Breast epithelium (tissue), 4 donors: ENCODE data around the gene FYN. TPM values are rescaled to one million over a fixed set of nuclear protein-coding genes. Genes with fewer than 3 reads are reported as not detected.

Experiments used
- DNase-seq, 2 donors: peaks; one replicate each; pipeline ENCODE4 v3.0.0-alpha.2; 2019; ENCODE audit warnings: low spot score in 2 of 2
- H3K27ac ChIP-seq, 2 donors: fragments of 200-600 bp; sonication (generic) in 1 of 2; one replicate each; pipeline ENCODE4 v1.5.1; 2016 to 2019; ENCODE audit warnings: mild to moderate bottlenecking in 1 of 2
- H3K27me3 ChIP-seq, 2 donors: fragments of 200-600 bp; sonication (generic) in 1 of 2; one replicate each; pipeline versions ENCODE4 v1.5.1 to v1.6.0; 2017 to 2019; ENCODE audit warnings: control low read depth in 1 of 2, mild to moderate bottlenecking in 1 of 2
- H3K36me3 ChIP-seq: fragments of 200-600 bp; one replicate; pipeline ENCODE4 v1.5.1; 2019
- H3K4me1 ChIP-seq, 2 donors: fragments of 200-600 bp; sonication (generic); one replicate each; pipeline ENCODE4 v1.5.1; 2016 to 2019; ENCODE audit warnings: control low read depth in 1 of 2
- H3K4me3 ChIP-seq, 3 donors: fragments of 200-600 bp; sonication (generic); 1 replicate in 2 of 3; 2 replicates in 1 of 3; pipeline ENCODE4 v1.5.1; 2016 to 2019; ENCODE audit warnings: mild to moderate bottlenecking in 3 of 3, moderate library complexity in 2 of 3
- H3K9me3 ChIP-seq, 2 donors: fragments of 200-600 bp; sonication (generic) in 1 of 2; one replicate each; pipeline ENCODE4 v1.5.1; 2016 to 2019; ENCODE audit warnings: control low read depth in 1 of 2
- CTCF ChIP-seq, 3 donors: fragments of 450-650 bp; IDR thresholded peaks; one replicate each; pipeline ENCODE4 v1.5.1; 2016 to 2017; ENCODE audit warnings: antibody characterized with exemption in 3 of 3, mild to moderate bottlenecking in 3 of 3, moderate library complexity in 3 of 3
- POLR2A ChIP-seq: fragments of 450-650 bp; IDR thresholded peaks from one replicate; pipeline ENCODE4 v1.6.1; 2016; ENCODE audit warnings: antibody characterized with exemption, mild to moderate bottlenecking, moderate library complexity
- POLR2AphosphoS5 ChIP-seq, 3 donors: sonication (generic); formaldehyde crosslinking; IDR thresholded peaks; one replicate each; pipeline ENCODE4 v1.6.1; 2017; ENCODE audit warnings: antibody characterized with exemption in 3 of 3
- intact Hi-C: fragments of 100-400 bp; cut with DNase I; formaldehyde crosslinking; loops from one replicate; pipeline ENCODE4 v1.15.1; 2023; ENCODE audit warnings: low total_unique reads
- total RNA-seq, 3 donors: library from RNA; depleted of rRNA; stranded (reverse); fragments of >200 nt; gene quantifications; one replicate each; pipeline ENCODE4 v1.1.0, GENCODE V29; 2016

Gene FYN
- total RNA-seq, 3 donors from 2014 or later, result 44.8 to 209 (median 111) TPM

GRCh38 chr6:111758608-111759329 is 114.5 kb downstream of the FYN start:
- H3K4me3 ChIP-seq, result peak overlapping the region in 2 of 3 donors; percentile 19 to 44
- H3K4me1 ChIP-seq, result no peaks in the 10 kb centered on the region
- H3K9me3 ChIP-seq, result no peaks in the 10 kb centered on the region
- DNase-seq, result no peak
- TF ChIP-seq CTCF (IDR thresholded peaks at IDR 0.05), result no peak
- TF ChIP-seq POLR2A, result no peak
- no peak for TF ChIP-seq POLR2AphosphoS5 (IDR thresholded peaks at IDR 0.05)
- H3K27me3 ChIP-seq, result no peaks in the 10 kb centered on the region
- intact Hi-C loops, result no loop called here
- H3K36me3 ChIP-seq, result no peaks in the 10 kb centered on the region
- peak overlapping the region; percentile 53 to 84 for H3K27ac ChIP-seq

GRCh38 chr6:111757342-111757741 is 115.9 kb downstream of the FYN start:
- DNase-seq, result no peak
- no peak for TF ChIP-seq POLR2AphosphoS5 (IDR thresholded peaks at IDR 0.05)
- TF ChIP-seq POLR2A, result no peak
- no peak for TF ChIP-seq CTCF (IDR thresholded peaks at IDR 0.05)
- no peaks in the 10 kb centered on the region for H3K27me3 ChIP-seq
- no peaks in the 10 kb centered on the region for H3K4me1 ChIP-seq
- H3K27ac ChIP-seq, result peak overlapping the region in 1 of 2 donors; percentile 32
- no peak overlapping the region for H3K4me3 ChIP-seq
- H3K9me3 ChIP-seq, result no peaks in the 10 kb centered on the region
- no peaks in the 10 kb centered on the region for H3K36me3 ChIP-seq
- intact Hi-C loops, result no loop called here

GRCh38 chr6:111754423-111754822 is 118.8 kb downstream of the FYN start:
- Histone ChIP-seq H3K27me3 (no peaks in the 10 kb centered on the region), H3K36me3 (no peaks in the 10 kb centered on the region), H3K4me1 (no peaks in the 10 kb centered on the region), H3K9me3 (no peaks in the 10 kb centered on the region), H3K4me3 (no peak overlapping the region), H3K27ac (peak overlapping the region in 1 of 2 donors; percentile 2)
- intact Hi-C loops, result no loop called here
- no peak for DNase-seq
- no peak for TF ChIP-seq CTCF (IDR thresholded peaks at IDR 0.05)
- TF ChIP-seq POLR2AphosphoS5 (IDR thresholded peaks at IDR 0.05), result no peak
- TF ChIP-seq POLR2A, result no peak

- intact Hi-C loops, result no loop called here
- DNase-seq, result no peak
- Histone ChIP-seq H3K27ac (no peak overlapping the region), H3K4me1 (no peaks in the 10 kb centered on the region), H3K27me3 (no peaks in the 10 kb centered on the region), H3K36me3 (no peaks in the 10 kb centered on the region), H3K4me3 (no peak overlapping the region), H3K9me3 (no peaks in the 10 kb centered on the region)
- TF ChIP-seq POLR2AphosphoS5 (IDR thresholded peaks at IDR 0.05) (no peak), CTCF (IDR thresholded peaks at IDR 0.05) (no peak), POLR2A (no peak)
Measured at GRCh38 chr6:111753573-111753972, 119.7 kb downstream of the FYN start.

- intact Hi-C loops, result no loop called here
- Histone ChIP-seq H3K4me3 (no peak overlapping the region), H3K27ac (no peak overlapping the region), H3K9me3 (no peaks in the 10 kb centered on the region), H3K4me1 (no peaks in the 10 kb centered on the region), H3K27me3 (no peaks in the 10 kb centered on the region), H3K36me3 (no peaks in the 10 kb centered on the region)
- TF ChIP-seq POLR2A (no peak), POLR2AphosphoS5 (IDR thresholded peaks at IDR 0.05) (no peak), CTCF (IDR thresholded peaks at IDR 0.05) (no peak)
- DNase-seq, result no peak
Measured at GRCh38 chr6:111752476-111752875, 120.8 kb downstream of the FYN start.
